Esophagus squamous epithelium (tissue), 4 donors: Measurements from ENCODE around the gene MAP3K5.

Source experiments
- CTCF ChIP-seq, 6 experiments: fragments of 450-650 bp in 4 of 6; fragments of 200-600 bp in 2 of 6; sonication (generic) in 2 of 6; IDR thresholded peaks; one replicate each; pipeline ENCODE4 v1.5.1; 2016 to 2019; ENCODE audit warnings: antibody characterized with exemption in 6 of 6, mild to moderate bottlenecking in 4 of 6, moderate library complexity in 4 of 6
- POLR2A ChIP-seq, 4 donors: fragments of 450-650 bp; IDR thresholded peaks; one replicate each; pipeline ENCODE4 v1.6.1; 2017; ENCODE audit warnings: antibody characterized with exemption in 4 of 4, mild to moderate bottlenecking in 4 of 4, moderate library complexity in 3 of 4

GRCh38 chr6:136772685-136773472 lies 19.4 kb downstream of the MAP3K5 start:
- TF ChIP-seq CTCF (IDR thresholded peaks at IDR 0.05): no peak
- TF ChIP-seq POLR2A (IDR thresholded peaks at IDR 0.05): no peak
